ENCODE data around the gene ELFN1. TPM values are rescaled to one million over a fixed set of nuclear protein-coding genes. Genes with fewer than 3 reads are reported as not detected.

Gene ELFN1
- total and polyA plus RNA-seq, 4 donors = 7.8 to 28.4 (median 16.3) TPM

GRCh38 chr7:1698951-1699350 lies 28.9 kb downstream of the ELFN1 start:
- Histone ChIP-seq H3K27me3 (ENCODE audit: control insufficient read depth, insufficient read depth, low read length) (no peaks in the 10 kb centered on the region), H3K27ac (ENCODE audit: low read depth, low read length) (no peak overlapping the region), H3K4me3 (ENCODE audit: low read depth, low read length) (no peak overlapping the region), H3K9me3 (ENCODE audit: control insufficient read depth, insufficient read depth, low read length) (no peaks in the 10 kb centered on the region), H3K36me3 (ENCODE audit: control insufficient read depth, insufficient read depth, low read length) (peaks cover 38% of the 10 kb centered on the region), H3K4me1 (ENCODE audit: control insufficient read depth, insufficient read depth, low read length) (peaks cover 35% of the 10 kb centered on the region)
- no peak for DNase-seq (ENCODE audit: low read depth in 4 of 6, low spot score in 6 of 6)
- WGBS (ENCODE audit: insufficient coverage) = 98% methylated on average over 5 of the region's 6 CpGs

GRCh38 chr7:1700086-1700485 lies 30.0 kb downstream of the ELFN1 start:
- peaks cover 27% of the 10 kb centered on the region for H3K4me1 ChIP-seq (ENCODE audit: control insufficient read depth, insufficient read depth, low read length)
- H3K27me3 ChIP-seq (ENCODE audit: control insufficient read depth, insufficient read depth, low read length) = no peaks in the 10 kb centered on the region
- DNase-seq (ENCODE audit: low read depth in 4 of 6, low spot score in 6 of 6) = no peak
- no peak overlapping the region for H3K27ac ChIP-seq (ENCODE audit: low read depth, low read length)
- no peaks in the 10 kb centered on the region for H3K9me3 ChIP-seq (ENCODE audit: control insufficient read depth, insufficient read depth, low read length)
- H3K4me3 ChIP-seq (ENCODE audit: low read depth, low read length) = no peak overlapping the region
- 86% methylated on average over 10 of the region's 11 CpGs for WGBS (ENCODE audit: insufficient coverage)
- H3K36me3 ChIP-seq (ENCODE audit: control insufficient read depth, insufficient read depth, low read length) = peaks cover 40% of the 10 kb centered on the region

GRCh38 chr7:1700536-1701333 lies 30.7 kb downstream of the ELFN1 start:
- 91% methylated on average over 26 of the region's 27 CpGs for WGBS (ENCODE audit: insufficient coverage)
- Histone ChIP-seq H3K27me3 (ENCODE audit: control insufficient read depth, insufficient read depth, low read length) (no peaks in the 10 kb centered on the region), H3K4me3 (ENCODE audit: low read depth, low read length) (no peak overlapping the region), H3K36me3 (ENCODE audit: control insufficient read depth, insufficient read depth, low read length) (peaks cover 42% of the 10 kb centered on the region), H3K4me1 (ENCODE audit: control insufficient read depth, insufficient read depth, low read length) (peaks cover 25% of the 10 kb centered on the region), H3K9me3 (ENCODE audit: control insufficient read depth, insufficient read depth, low read length) (no peaks in the 10 kb centered on the region), H3K27ac (ENCODE audit: low read depth, low read length) (no peak overlapping the region)
- no peak for DNase-seq (ENCODE audit: low read depth in 4 of 6, low spot score in 6 of 6)

- no peaks in the 10 kb centered on the region for H3K9me3 ChIP-seq (ENCODE audit: control insufficient read depth, insufficient read depth, low read length)
- H3K4me3 ChIP-seq (ENCODE audit: low read depth, low read length) = no peak overlapping the region
- H3K36me3 ChIP-seq (ENCODE audit: control insufficient read depth, insufficient read depth, low read length) = peaks cover 41% of the 10 kb centered on the region
- DNase-seq (ENCODE audit: low read depth in 4 of 6, low spot score in 6 of 6) = no peak
- peaks cover 12% of the 10 kb centered on the region for H3K4me1 ChIP-seq (ENCODE audit: control insufficient read depth, insufficient read depth, low read length)
- no peaks in the 10 kb centered on the region for H3K27me3 ChIP-seq (ENCODE audit: control insufficient read depth, insufficient read depth, low read length)
- H3K27ac ChIP-seq (ENCODE audit: low read depth, low read length) = no peak overlapping the region
- no CpG with 5 or more reads among the region's 4 CpGs for WGBS (ENCODE audit: insufficient coverage)
Measured at GRCh38 chr7:1702652-1703051, 32.6 kb downstream of the ELFN1 start.

- Histone ChIP-seq H3K27me3 (ENCODE audit: control insufficient read depth, insufficient read depth, low read length) (no peaks in the 10 kb centered on the region), H3K9me3 (ENCODE audit: control insufficient read depth, insufficient read depth, low read length) (no peaks in the 10 kb centered on the region), H3K36me3 (ENCODE audit: control insufficient read depth, insufficient read depth, low read length) (peaks cover 46% of the 10 kb centered on the region), H3K4me1 (ENCODE audit: control insufficient read depth, insufficient read depth, low read length) (peaks cover 9% of the 10 kb centered on the region), H3K27ac (ENCODE audit: low read depth, low read length) (no peak overlapping the region), H3K4me3 (ENCODE audit: low read depth, low read length) (no peak overlapping the region)
- 19% methylated on average over 7 of the region's 8 CpGs for WGBS (ENCODE audit: insufficient coverage)
- peak in 1 of 6 donors; percentile 67 for DNase-seq (ENCODE audit: low read depth in 4 of 6, low spot score in 6 of 6)
Measured at GRCh38 chr7:1703441-1703840, 33.4 kb downstream of the ELFN1 start.

- WGBS (ENCODE audit: insufficient coverage) = 76% methylated on average over 16 of the region's 20 CpGs
- no peaks in the 10 kb centered on the region for H3K27me3 ChIP-seq (ENCODE audit: control insufficient read depth, insufficient read depth, low read length)
- no peak overlapping the region for H3K27ac ChIP-seq (ENCODE audit: low read depth, low read length)
- no peak overlapping the region for H3K4me3 ChIP-seq (ENCODE audit: low read depth, low read length)
- no peaks in the 10 kb centered on the region for H3K9me3 ChIP-seq (ENCODE audit: control insufficient read depth, insufficient read depth, low read length)
- H3K4me1 ChIP-seq (ENCODE audit: control insufficient read depth, insufficient read depth, low read length) = peaks cover 9% of the 10 kb centered on the region
- peaks cover 53% of the 10 kb centered on the region for H3K36me3 ChIP-seq (ENCODE audit: control insufficient read depth, insufficient read depth, low read length)
- DNase-seq (ENCODE audit: low read depth in 4 of 6, low spot score in 6 of 6) = no peak
Measured at GRCh38 chr7:1703871-1704810, 34.1 kb downstream of the ELFN1 start.

- peaks cover 9% of the 10 kb centered on the region for H3K4me1 ChIP-seq (ENCODE audit: control insufficient read depth, insufficient read depth, low read length)
- DNase-seq (ENCODE audit: low read depth in 4 of 6, low spot score in 6 of 6) = peak in 1 of 6 donors; percentile 26
- 65% methylated on average over 19 of the region's 26 CpGs for WGBS (ENCODE audit: insufficient coverage)
Measured at GRCh38 chr7:1704811-1705738, 35.0 kb downstream of the ELFN1 start.

DNA sequence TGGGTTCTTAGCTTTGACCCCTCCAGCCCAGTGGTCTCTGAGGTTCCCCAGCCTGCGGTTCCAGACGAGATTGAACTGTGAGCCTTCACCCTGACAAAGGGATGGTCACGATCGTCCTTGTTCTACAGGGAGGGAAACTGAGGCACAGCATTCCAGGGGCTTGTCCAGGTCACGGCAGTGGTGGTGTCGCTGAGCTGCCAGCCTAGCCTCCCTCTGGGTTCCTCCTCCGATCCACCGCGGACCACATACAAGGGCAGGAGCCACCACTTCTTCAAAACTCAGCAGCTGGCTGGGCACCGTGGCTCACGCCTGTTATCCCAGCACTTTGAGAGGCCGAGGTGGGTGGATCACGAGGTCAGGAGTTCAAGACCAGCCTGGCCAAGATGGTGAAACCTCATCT lies 35.8 kb downstream of the ELFN1 start:
- Histone ChIP-seq H3K9me3 (ENCODE audit: control insufficient read depth, insufficient read depth, low read length) (peaks cover 3% of the 10 kb centered on the region), H3K4me1 (ENCODE audit: control insufficient read depth, insufficient read depth, low read length) (peaks cover 9% of the 10 kb centered on the region), H3K27ac (ENCODE audit: low read depth, low read length) (no peak overlapping the region), H3K36me3 (ENCODE audit: control insufficient read depth, insufficient read depth, low read length) (peaks cover 61% of the 10 kb centered on the region), H3K4me3 (ENCODE audit: low read depth, low read length) (no peak overlapping the region), H3K27me3 (ENCODE audit: control insufficient read depth, insufficient read depth, low read length) (no peaks in the 10 kb centered on the region)
- no peak for DNase-seq (ENCODE audit: low read depth in 4 of 6, low spot score in 6 of 6)
- WGBS (ENCODE audit: insufficient coverage) = 96% methylated on average over 10 of the region's 13 CpGs

More at GRCh38 chr7:1704811-1705738, 35.0 kb downstream of the ELFN1 start:
- H3K36me3 ChIP-seq (ENCODE audit: control insufficient read depth, insufficient read depth, low read length) = peaks cover 58% of the 10 kb centered on the region
- no peak overlapping the region for H3K27ac ChIP-seq (ENCODE audit: low read depth, low read length)
- H3K27me3 ChIP-seq (ENCODE audit: control insufficient read depth, insufficient read depth, low read length) = no peaks in the 10 kb centered on the region
- H3K4me3 ChIP-seq (ENCODE audit: low read depth, low read length) = no peak overlapping the region
- H3K9me3 ChIP-seq (ENCODE audit: control insufficient read depth, insufficient read depth, low read length) = peaks cover 3% of the 10 kb centered on the region

GRCh38 chr7:1706381-1706720 lies 36.3 kb downstream of the ELFN1 start:
- WGBS (ENCODE audit: insufficient coverage) = 73% methylated on average over 4 of the region's 5 CpGs
- Histone ChIP-seq H3K9me3 (ENCODE audit: control insufficient read depth, insufficient read depth, low read length) (peaks cover 3% of the 10 kb centered on the region), H3K4me1 (ENCODE audit: control insufficient read depth, insufficient read depth, low read length) (peaks cover 9% of the 10 kb centered on the region), H3K27ac (ENCODE audit: low read depth, low read length) (no peak overlapping the region), H3K36me3 (ENCODE audit: control insufficient read depth, insufficient read depth, low read length) (peaks cover 64% of the 10 kb centered on the region), H3K4me3 (ENCODE audit: low read depth, low read length) (no peak overlapping the region), H3K27me3 (ENCODE audit: control insufficient read depth, insufficient read depth, low read length) (no peaks in the 10 kb centered on the region)
- DNase-seq (ENCODE audit: low read depth in 4 of 6, low spot score in 6 of 6) = no peak
